ENCODE results near the gene KRTAP15-1. TPM values are rescaled to one million over a fixed set of nuclear protein-coding genes. Genes with fewer than 3 reads are reported as not detected.

The KRTAP15-1 gene
- total and polyA plus RNA-seq, 8 donors, result not detected

GRCh38 chr21:30434033-30434631 lies 5.9 kb upstream of the KRTAP15-1 start:
- peak in 4 of 7 experiments; percentile 35 to 39 (median 38) for TF ChIP-seq CTCF (IDR thresholded peaks at IDR 0.05)
- TF ChIP-seq POLR2A (IDR thresholded peaks at IDR 0.05), result no peak
- DNase-seq, result peak; percentile 26 to 37
- no peak overlapping the region for H3K27ac ChIP-seq
- no peaks in the 10 kb centered on the region for H3K27me3 ChIP-seq
- H3K36me3 ChIP-seq, result no peaks in the 10 kb centered on the region
- WGBS, 5 donors, result 31 to 39% (median 37%) methylated on average over 10 of the region's 10 CpGs
- H3K9me3 ChIP-seq, result no peaks in the 10 kb centered on the region
- no peaks in the 10 kb centered on the region for H3K4me1 ChIP-seq
- intact Hi-C loops (cut with DNase I; ENCODE audit: low total_unique reads), result no loop called here
- H3K4me3 ChIP-seq, result no peak overlapping the region

- WGBS, 5 donors, result 60 to 79% (median 78%) methylated on average over 3 of the region's 3 CpGs
- intact Hi-C loops (cut with DNase I; ENCODE audit: low total_unique reads), result no loop called here
- Histone ChIP-seq H3K27ac (no peak overlapping the region), H3K4me1 (no peaks in the 10 kb centered on the region), H3K36me3 (no peaks in the 10 kb centered on the region), H3K27me3 (no peaks in the 10 kb centered on the region), H3K4me3 (no peak overlapping the region), H3K9me3 (no peaks in the 10 kb centered on the region)
- no peak for DNase-seq
- TF ChIP-seq EP300 (IDR thresholded peaks at IDR 0.05) (no peak), POLR2AphosphoS5 (IDR thresholded peaks at IDR 0.05) (no peak), POLR2A (IDR thresholded peaks at IDR 0.05) (no peak), CTCF (IDR thresholded peaks at IDR 0.05) (no peak)
Measured at GRCh38 chr21:30437010-30437565, 3.0 kb upstream of the KRTAP15-1 start.

- no peak for TF ChIP-seq CTCF (IDR thresholded peaks at IDR 0.05)
- TF ChIP-seq POLR2AphosphoS5 (IDR thresholded peaks at IDR 0.05), result no peak
- no peak for TF ChIP-seq POLR2A (IDR thresholded peaks at IDR 0.05)
- TF ChIP-seq EP300 (IDR thresholded peaks at IDR 0.05), result no peak
- Histone ChIP-seq H3K9me3 (no peaks in the 10 kb centered on the region), H3K4me1 (no peaks in the 10 kb centered on the region), H3K4me3 (no peak overlapping the region), H3K27me3 (no peaks in the 10 kb centered on the region), H3K36me3 (no peaks in the 10 kb centered on the region), H3K27ac (no peak overlapping the region)
- intact Hi-C loops (cut with DNase I; ENCODE audit: low total_unique reads), result no loop called here
- no peak for DNase-seq
Measured at GRCh38 chr21:30443226-30443625, 3.2 kb downstream of the KRTAP15-1 start.

GRCh38 chr21:30444204-30444603 lies 4.1 kb downstream of the KRTAP15-1 start:
- intact Hi-C loops (cut with DNase I; ENCODE audit: low total_unique reads), result no loop called here
- no peak overlapping the region for H3K27ac ChIP-seq
- H3K36me3 ChIP-seq, result no peaks in the 10 kb centered on the region
- no peaks in the 10 kb centered on the region for H3K4me1 ChIP-seq
- no peak overlapping the region for H3K4me3 ChIP-seq
- TF ChIP-seq EP300 (IDR thresholded peaks at IDR 0.05) (no peak), POLR2AphosphoS5 (IDR thresholded peaks at IDR 0.05) (no peak), CTCF (IDR thresholded peaks at IDR 0.05) (no peak), POLR2A (IDR thresholded peaks at IDR 0.05) (no peak)
- H3K9me3 ChIP-seq, result no peaks in the 10 kb centered on the region
- DNase-seq, result no peak
- no peaks in the 10 kb centered on the region for H3K27me3 ChIP-seq
- WGBS, 5 donors, result 27 to 66% (median 47%) methylated on average over 1 of the region's 1 CpG

Measured in stomach (tissue), 9 donors.